GM18867 (cell line): ENCODE data around the gene HLX.

Experiments used
- ATAC-seq: cut with Tn5 transposase; IDR thresholded peaks from one replicate; pipeline ENCODE4 v1.9.1; 2021; ENCODE audit warnings: mild to moderate bottlenecking, moderate library complexity; ENCODE audit not compliant: unreplicated experiment

Gene HLX

GRCh38 chr1:220921498-220921897 is 42.3 kb downstream of the HLX start:
- ATAC-seq = no peak

GRCh38 chr1:220921971-220922635 is 42.9 kb downstream of the HLX start:
- no peak for ATAC-seq

GRCh38 chr1:220922951-220923350 is 43.7 kb downstream of the HLX start:
- no peak for ATAC-seq

- ATAC-seq = no peak
Measured at GRCh38 chr1:220924331-220924970, 45.2 kb downstream of the HLX start.

- no peak for ATAC-seq
Measured at GRCh38 chr1:220925707-220926106, 46.5 kb downstream of the HLX start.

- ATAC-seq = no peak
Measured at GRCh38 chr1:220926146-220926545, 46.9 kb downstream of the HLX start.

GRCh38 chr1:220927442-220927841 is 48.2 kb downstream of the HLX start:
- no peak for ATAC-seq

- no peak for ATAC-seq
Measured at GRCh38 chr1:220928320-220928719, 49.1 kb downstream of the HLX start.

GRCh38 chr1:220928725-220929300 is 49.6 kb downstream of the HLX start:
- ATAC-seq = no peak

GRCh38 chr1:220929304-220929703 is 50.1 kb downstream of the HLX start:
- no peak for ATAC-seq
